ENCODE measurements around the gene SCAMP4. TPM values are rescaled to one million over a fixed set of nuclear protein-coding genes. Genes with fewer than 3 reads are reported as not detected.
"Not testable (repeated sequence)": the region's sequence is repeated elsewhere in the genome, so short reads cannot be mapped to it uniquely, and the experiment has no call there.

SCAMP4 gene
- total RNA-seq, 6 experiments from 2014 or later, result 51.7 to 84.8 (median 58.5) TPM

DNA sequence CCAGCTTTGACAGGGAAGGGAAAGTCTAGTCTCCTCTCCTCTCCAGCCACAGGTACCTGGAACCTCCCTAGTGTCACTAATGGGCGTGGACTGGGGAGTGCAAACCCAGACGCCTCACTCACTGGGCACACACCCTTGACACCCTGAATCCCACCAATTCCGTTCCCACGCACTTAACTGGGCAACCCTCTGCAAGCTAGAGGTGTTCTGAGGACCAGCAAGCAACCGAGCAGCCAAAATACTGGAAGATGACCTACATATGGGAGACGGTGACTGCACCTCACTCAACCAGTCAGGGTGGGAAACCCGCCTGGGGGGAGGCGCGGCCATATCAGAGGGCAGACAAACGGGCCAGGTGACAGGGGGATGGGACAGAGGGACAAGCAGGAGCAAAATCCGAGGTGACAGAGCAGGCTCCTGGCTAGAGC lies 20.9 kb upstream of the SCAMP4 start:
- no peaks in the 10 kb centered on the region; the same call in 1 of the 2 replicates for H3K27me3 Mint-ChIP-seq (ENCODE audit: insufficient read depth)
- DNase-seq, result no peak
- H3K36me3 Mint-ChIP-seq (ENCODE audit: low read depth), result no peaks in the 10 kb centered on the region; the same call in 1 of the 2 replicates
- peak overlapping the region; percentile 82 for H3K27ac Mint-ChIP-seq
- peak overlapping the region; percentile 95 for H3K4me3 Mint-ChIP-seq
- peaks cover 21% of the 10 kb centered on the region for H3K4me1 Mint-ChIP-seq (ENCODE audit: low read depth)
- no peaks in the 10 kb centered on the region for H3K9me3 Mint-ChIP-seq
- TF ChIP-seq, protein P1, sequence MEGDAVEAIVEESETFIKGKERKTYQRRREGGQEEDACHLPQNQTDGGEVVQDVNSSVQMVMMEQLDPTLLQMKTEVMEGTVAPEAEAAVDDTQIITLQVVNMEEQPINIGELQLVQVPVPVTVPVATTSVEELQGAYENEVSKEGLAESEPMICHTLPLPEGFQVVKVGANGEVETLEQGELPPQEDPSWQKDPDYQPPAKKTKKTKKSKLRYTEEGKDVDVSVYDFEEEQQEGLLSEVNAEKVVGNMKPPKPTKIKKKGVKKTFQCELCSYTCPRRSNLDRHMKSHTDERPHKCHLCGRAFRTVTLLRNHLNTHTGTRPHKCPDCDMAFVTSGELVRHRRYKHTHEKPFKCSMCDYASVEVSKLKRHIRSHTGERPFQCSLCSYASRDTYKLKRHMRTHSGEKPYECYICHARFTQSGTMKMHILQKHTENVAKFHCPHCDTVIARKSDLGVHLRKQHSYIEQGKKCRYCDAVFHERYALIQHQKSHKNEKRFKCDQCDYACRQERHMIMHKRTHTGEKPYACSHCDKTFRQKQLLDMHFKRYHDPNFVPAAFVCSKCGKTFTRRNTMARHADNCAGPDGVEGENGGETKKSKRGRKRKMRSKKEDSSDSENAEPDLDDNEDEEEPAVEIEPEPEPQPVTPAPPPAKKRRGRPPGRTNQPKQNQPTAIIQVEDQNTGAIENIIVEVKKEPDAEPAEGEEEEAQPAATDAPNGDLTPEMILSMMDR (IDR thresholded peaks at IDR 0.05), result no peak

DNA sequence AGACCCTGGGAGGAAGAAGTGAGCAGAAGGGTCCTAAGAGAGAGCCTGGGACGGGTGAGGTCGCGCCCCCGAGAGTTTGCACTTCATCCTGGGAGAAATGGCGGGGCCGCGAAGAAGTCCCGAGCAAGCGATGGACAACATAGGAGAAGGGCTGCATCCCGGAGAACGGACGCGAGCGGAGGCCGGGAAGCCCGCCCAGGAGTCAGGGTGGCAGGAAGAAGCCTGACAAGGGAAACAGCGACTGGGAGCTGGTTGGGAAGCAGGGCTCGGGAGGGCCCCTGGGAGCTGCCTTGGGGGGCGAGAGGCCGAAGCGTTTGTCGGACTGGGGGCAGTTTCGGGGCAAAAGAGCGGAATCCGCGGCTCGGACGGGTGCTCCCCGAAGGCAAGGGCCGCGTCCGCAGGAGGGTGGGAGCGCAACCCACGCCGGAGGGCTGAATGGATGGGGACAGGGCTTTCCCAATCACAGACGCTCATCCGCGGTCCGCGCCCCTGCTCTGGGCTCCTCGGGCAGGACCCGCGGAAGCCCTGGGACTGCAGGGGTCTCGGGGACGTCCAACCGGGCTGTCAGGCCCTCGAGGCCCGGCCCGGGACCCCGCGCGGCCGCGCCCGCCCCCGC lies 20.4 kb upstream of the SCAMP4 start:
- no peak for DNase-seq

DNA sequence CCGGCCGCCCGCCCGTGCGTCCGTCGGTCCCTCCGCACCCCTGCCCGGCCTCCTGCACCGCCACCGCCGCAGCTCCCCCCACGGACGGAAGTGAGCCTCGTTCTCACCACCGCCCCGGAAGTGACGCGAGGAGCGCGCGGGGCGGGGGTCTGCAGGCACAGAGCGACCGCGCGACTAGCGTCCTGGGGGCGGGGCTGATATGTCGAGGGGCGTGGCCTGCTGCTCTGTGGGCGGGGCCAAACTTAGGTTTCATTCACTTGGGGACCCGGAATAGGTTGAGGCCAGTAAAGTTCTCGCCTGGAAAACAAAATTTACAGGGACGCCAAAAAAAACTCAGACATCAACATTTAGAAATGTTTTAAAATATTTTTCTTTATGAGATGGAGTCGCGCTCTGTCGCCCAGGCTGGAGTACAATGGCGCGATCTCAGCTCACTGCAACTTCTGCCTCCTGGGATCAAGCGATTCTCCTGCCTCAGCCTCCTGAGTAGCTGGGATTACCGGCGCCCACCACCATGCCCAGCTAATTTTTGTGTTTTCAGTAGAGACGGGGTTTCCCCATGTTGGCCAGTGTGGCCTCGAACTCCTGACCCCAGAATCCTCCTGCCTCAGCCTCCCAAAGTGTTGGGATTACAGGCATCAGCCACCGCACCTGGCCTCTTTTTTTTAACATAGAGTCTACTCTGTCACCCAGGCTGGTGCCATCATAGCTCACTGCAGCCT lies 19.6 kb upstream of the SCAMP4 start, which contains the start of gene ABHD17A:
Gene ABHD17A, minus strand, starts transcription at position 99 of the 722 bp plus-strand sequence. CDS start 3,930 bp downstream, outside the sequence.
- peak; percentile 86 for DNase-seq
- not testable (repeated sequence) for H3K36me3 Mint-ChIP-seq (ENCODE audit: low read depth); H3K27me3 Mint-ChIP-seq (ENCODE audit: insufficient read depth); H3K9me3 Mint-ChIP-seq
- Mint-ChIP-seq H3K4me3 (peak within 1 kb of the TSS; percentile 95), H3K27ac (peak within 1 kb of the TSS; percentile 82), H3K4me1 (ENCODE audit: low read depth) (peaks cover 21% of the 10 kb centered on the region)

More for the DNA sequence above, 20.4 kb upstream of the SCAMP4 start:
- TF ChIP-seq, protein P1 (IDR thresholded peaks at IDR 0.05), result no peak
- H3K4me3 Mint-ChIP-seq, result peak overlapping the region; percentile 95
- peak overlapping the region; percentile 82 for H3K27ac Mint-ChIP-seq
- no peaks in the 10 kb centered on the region for H3K9me3 Mint-ChIP-seq
- no peaks in the 10 kb centered on the region; the same call in 1 of the 2 replicates for H3K36me3 Mint-ChIP-seq (ENCODE audit: low read depth)
- no peaks in the 10 kb centered on the region; the same call in 1 of the 2 replicates for H3K27me3 Mint-ChIP-seq (ENCODE audit: insufficient read depth)
- H3K4me1 Mint-ChIP-seq (ENCODE audit: low read depth), result peaks cover 21% of the 10 kb centered on the region

DNA sequence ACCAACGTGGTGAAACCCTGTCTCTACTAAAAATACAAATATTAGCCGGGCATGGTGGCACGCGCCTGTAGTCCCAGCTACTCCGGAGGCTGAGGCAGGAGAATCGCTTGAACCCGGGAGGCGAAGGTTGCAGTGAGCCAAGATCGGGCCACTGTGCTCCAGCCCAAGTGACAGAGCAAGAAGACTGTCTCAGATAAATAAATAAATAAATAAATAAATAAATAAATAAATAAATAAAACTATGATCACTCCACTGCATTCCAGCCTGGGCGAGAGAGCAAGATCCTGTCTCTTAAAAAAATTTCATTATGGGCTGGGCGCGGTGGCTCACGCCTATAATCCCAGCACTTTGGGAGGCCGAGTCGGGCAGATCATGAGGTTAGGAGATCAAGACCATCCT lies 18.8 kb upstream of the SCAMP4 start:
- H3K4me1 Mint-ChIP-seq (ENCODE audit: low read depth), result peaks cover 21% of the 10 kb centered on the region
- not testable (repeated sequence) for H3K4me3 Mint-ChIP-seq; H3K27me3 Mint-ChIP-seq (ENCODE audit: insufficient read depth); DNase-seq; H3K9me3 Mint-ChIP-seq; H3K36me3 Mint-ChIP-seq (ENCODE audit: low read depth); H3K27ac Mint-ChIP-seq

DNA sequence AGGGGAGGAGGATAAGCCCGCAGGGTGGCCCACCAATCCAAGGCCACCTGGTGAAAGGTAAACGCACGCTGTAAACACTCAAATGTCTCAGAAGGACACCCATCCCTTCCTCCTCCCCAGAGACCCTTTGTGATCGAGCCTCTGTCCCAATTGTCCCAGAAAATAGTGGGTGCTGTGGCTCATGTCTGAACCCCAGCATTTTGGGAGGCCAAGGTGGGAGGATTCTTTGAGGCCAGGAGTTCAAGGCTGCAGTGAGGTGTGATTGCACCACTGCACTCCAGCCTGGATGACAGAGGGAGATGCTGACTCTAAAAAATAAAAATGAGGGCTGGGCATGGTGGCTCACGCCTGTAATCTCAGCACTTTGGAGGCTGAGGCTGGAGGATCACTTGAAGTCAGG lies 16.8 kb upstream of the SCAMP4 start:
- Mint-ChIP-seq H3K9me3 (no peaks in the 10 kb centered on the region), H3K4me1 (ENCODE audit: low read depth) (peaks cover 9% of the 10 kb centered on the region), H3K4me3 (no peak overlapping the region), H3K27me3 (ENCODE audit: insufficient read depth) (peaks cover 2% of the 10 kb centered on the region), H3K27ac (no peak overlapping the region), H3K36me3 (ENCODE audit: low read depth) (no peaks in the 10 kb centered on the region; the same call in 1 of the 2 replicates)
- TF ChIP-seq, protein P1 (IDR thresholded peaks at IDR 0.05), result no peak
- no peak for DNase-seq

DNA sequence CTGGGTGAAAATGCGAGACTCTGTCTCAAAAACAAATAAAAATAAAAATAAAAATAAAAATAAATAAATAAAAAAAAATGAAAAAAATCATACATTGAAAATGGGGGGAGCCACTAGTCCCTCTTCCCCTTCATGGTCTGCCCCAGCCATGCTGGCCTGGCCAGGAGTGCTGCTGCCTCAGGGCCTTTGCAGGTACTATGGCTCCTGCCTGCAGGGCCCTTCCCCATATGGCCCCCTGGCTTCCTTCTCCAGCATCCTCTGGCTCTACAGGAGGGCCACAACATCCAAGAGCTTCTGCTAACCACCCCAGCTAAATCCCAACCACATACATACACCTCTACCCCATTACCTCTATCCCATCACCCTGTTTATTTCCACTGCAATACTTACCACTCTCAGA lies 15.3 kb upstream of the SCAMP4 start:
- H3K9me3 Mint-ChIP-seq, result no peaks in the 10 kb centered on the region
- DNase-seq, result no peak
- H3K27ac Mint-ChIP-seq, result no peak overlapping the region
- H3K4me3 Mint-ChIP-seq, result no peak overlapping the region
- TF ChIP-seq, protein P1 (IDR thresholded peaks at IDR 0.05), result no peak
- H3K4me1 Mint-ChIP-seq (ENCODE audit: low read depth), result no peaks in the 10 kb centered on the region
- no peaks in the 10 kb centered on the region for H3K36me3 Mint-ChIP-seq (ENCODE audit: low read depth)
- peaks cover 2% of the 10 kb centered on the region for H3K27me3 Mint-ChIP-seq (ENCODE audit: insufficient read depth)
